Stimulated activated CD8-positive, alpha-beta memory T cell treated with anti-CD3 and anti-CD28 coated beads, Interleukin-2, amount 100 ng/mL, for 1 hour (primary cell): ENCODE measurements around the gene DAZAP1.
A peak's percentile ranks its signal among the peaks of the same experiment; 100 is the strongest.

Experiments used
- DNase-seq, 2 donors: peaks; one replicate each; pipeline ENCODE4 v3.0.0-alpha.2; 2020; ENCODE audit warnings: low read depth in 2 of 2

Gene DAZAP1

DNA sequence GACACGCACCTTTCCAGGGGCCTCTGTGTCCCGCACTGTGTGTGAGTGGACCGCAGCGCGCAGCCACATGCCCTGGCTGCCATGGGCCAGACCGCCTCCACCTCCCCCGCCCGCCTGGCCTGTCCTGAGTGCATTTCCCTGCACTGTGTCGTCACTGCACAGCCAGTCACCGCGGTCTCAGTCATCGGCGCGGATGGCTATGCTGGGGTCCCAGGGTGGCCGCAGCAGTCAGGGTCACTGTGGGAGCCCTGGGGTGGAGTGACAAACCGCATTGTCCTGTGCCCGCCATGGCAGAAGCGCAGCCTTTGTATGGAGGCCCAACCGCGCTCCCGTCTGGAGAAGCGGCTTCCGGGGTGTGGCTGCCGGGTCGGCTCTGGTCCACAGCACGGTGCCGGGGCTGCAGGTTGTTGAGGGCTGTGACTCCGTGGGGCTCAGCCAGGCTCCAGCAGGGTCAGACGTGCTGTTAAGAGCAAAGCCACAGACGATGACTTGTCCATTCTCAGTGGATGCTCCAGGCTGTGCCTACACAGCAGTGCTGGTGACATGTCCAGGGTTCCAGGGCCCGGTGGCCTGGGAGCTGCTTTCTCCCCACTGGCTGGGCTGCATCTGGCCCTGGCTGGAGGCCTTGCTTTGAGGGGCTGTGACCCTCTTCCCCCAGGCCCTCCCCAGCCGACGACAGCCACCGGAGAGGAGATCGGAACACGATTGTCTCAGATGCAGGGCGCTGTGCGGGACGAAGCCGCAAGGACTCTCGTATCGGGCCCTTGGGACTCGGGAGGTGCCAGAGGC lies 30.0 kb upstream of the DAZAP1 start:
- DNase-seq: no peak

DNA sequence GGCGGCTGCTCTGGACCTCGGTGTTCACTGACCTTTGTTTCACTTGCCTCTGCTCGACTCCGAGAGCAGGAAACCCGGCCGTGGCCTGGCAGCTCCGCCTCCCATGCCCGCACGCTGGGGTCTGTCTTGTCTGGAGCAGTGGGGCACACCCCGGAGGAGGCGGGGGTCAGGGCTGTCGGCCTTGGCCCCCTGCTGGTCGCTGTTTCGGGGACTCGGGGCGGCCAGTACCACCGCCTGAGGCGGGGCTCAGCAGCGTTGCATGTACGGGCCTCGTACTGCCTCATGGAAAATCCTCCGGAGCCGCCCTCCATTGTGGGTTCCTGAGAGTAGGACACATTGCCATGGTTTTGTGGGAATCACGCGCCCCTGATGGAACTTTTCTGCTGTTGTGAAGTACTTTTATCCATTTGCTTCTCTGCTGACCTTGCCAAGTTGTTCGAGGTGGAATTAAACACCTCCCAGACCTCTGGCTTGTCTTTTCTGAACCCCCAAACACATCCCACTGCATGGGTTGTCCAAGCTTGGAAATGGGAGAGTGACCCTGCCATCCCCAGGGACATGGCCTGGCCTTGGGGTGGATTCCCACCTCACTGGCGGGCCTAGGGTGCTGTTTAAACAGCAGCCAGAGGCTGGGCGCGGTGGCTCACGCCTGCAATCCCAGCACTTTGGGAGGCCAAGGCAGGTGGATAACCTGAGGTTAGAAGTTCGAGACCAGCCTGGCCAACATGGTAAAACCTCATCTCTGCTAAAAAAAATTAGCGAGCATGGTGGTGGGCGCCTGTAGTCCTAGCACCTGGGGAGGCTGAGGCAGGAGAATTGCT lies 29.2 kb upstream of the DAZAP1 start:
- DNase-seq: no peak

DNA sequence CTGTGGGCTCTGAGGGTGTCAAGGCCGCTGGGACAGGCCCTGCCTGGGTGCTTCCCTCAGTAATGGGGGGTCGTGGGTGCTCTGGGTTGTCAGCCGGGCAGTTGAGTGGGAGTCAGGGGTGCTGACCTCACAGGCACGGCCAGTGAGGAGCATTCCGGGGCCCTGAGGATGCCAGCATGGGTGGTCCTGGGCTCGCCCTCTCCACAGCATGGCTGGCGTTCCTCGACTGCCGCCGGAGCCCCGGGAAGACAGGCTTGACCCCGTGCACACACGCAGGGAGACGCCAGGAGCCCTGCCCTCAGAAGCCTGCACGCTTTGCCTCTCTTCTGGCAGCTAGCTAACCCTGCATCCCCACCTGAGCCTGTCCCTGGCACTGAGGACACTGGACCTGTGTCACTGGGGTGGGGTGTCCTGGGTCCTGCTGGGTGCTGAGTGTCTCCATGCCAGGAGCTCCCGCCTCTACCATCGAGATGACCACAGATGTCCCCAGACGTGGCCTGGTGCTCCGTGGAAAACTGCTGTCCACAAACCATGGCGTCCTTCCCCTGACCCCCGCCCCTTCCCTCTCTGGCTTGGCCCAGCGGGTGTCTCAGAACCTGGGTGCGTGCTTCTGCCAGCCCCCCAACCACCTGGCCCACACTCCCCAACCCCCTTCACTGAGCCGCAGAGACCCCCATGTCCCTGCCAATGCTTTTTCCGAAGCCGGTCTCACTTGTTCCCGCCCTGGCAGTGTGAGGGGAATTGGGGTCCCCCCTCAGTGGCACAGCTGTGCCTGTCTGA lies 28.1 kb upstream of the DAZAP1 start:
- no peak for DNase-seq

DNA sequence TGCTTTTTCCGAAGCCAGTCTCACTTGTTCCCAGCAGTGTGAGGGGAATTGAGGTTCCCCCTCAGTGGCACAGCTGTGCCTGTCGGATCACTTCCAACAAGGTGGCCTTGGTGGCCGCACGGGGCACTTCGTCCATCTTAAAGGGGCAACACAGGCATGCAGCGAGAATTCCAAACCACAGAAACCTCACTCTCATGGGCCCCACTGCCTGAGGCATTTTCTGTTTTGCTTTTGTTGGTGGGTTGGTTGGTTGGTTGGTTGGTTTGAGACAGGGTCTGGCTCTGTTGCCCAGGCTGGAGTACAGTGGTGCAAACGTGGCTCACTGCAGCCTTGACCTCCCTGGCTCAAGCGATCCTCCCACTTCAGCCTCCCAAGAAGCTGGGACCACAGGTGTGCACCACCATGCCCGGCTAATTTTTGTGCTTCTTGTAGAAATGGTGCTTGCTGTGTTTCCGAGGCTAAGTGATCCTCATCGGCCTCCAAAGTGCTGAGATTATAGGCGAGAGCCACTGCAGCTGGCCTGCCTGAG lies 27.4 kb upstream of the DAZAP1 start:
- DNase-seq: no peak

DNA sequence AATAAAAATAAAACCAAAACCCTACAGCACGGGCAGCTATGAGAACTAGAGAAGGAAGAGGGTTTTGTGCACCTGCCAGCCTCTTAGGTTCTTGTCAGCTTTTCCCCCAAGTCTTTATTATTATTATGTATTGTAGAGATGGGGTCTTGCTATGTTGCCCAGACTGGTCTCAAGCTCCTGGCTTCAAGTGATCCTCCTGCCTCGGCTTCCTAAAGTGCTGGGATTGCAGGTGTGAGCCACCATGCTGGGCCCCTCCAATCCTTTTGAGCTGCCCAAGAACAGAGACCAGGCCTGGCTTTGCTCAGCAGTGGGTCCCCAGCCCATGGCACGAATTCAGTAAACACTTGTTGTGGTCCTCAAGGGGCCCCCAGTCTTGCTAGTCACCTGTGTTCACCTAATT lies 25.1 kb upstream of the DAZAP1 start:
- DNase-seq: no peak

DNA sequence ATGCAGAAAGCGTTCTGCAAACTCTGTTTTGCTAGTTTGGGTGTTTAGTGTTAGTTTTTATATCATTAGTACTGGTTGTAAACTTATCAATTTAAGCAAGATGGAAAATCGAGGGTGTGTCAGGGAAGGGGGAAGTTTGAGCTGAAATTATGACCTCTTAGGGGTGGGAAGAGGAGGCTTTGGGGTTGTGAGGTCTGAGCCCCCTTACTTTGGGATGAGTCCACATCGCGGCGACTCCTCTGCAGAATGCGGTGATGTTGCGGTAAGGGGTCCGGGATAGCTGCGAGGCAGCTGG lies 24.4 kb upstream of the DAZAP1 start:
- DNase-seq: no peak

DNA sequence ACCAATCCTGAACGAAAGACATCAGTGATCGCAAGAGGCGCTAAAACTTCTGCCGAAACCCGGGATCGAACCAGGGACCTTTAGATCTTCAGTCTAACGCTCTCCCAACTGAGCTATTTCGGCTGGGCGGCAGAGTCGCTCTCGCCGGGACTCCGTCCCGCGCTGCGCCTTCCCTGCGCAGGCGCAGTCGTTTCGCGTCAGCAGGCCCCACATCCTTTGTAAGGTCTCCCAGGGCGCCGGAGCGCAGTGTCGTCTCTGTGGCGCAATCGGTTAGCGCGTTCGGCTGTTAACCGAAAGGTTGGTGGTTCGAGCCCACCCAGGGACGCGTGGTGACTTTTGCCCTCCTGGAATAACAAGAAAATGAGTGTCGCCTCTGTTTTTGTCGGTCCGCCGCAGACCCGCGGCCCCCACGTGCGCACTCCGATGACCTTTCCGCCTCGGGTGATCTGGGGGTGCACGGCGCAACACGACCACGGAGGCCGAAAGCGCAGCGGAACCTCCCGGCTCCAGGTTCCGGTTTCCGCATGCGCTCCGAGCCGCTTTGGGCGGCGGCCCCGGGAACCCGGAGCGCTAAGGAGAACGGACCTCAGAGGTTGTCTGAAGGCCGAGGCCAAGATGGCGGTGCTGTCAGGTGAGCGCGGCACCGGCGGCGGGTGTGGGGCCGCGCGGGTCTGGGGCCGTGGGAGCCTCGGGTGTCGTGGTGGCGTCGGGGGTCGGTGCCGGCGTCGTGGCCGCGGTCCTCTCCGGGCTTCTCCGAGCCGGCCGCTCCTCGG lies 23.9 kb upstream of the DAZAP1 start, which contains the start of gene NDUFS7:
NDUFS7 (plus strand) TSS at position 596 of the 773 bp plus-strand sequence; CDS start at position 616, 20 bp downstream.
- DNase-seq: peak; percentile 86 to 93

DNA sequence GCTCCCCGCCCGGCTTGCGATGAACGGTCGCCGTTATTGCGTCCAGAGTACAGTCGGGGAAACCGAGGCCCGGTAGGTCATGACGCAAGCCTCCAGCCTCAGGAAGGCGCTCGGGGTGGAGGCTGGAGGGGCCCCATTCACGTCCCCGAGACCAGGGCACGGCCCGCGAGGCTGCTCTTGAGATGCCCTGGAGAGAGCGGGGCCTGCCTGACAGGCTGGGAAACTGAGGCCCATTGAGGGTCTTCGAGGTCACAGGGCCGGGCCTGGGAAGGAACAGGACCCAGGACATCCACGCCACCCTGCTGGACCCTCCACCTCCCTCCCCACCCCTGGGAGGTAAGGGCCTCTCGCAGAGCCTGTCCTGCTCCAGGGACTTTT lies 23.3 kb upstream of the DAZAP1 start:
- no peak for DNase-seq

- no peak for DNase-seq
Measured at GRCh38 chr19:1384478-1385110, 22.8 kb upstream of the DAZAP1 start.

DNA sequence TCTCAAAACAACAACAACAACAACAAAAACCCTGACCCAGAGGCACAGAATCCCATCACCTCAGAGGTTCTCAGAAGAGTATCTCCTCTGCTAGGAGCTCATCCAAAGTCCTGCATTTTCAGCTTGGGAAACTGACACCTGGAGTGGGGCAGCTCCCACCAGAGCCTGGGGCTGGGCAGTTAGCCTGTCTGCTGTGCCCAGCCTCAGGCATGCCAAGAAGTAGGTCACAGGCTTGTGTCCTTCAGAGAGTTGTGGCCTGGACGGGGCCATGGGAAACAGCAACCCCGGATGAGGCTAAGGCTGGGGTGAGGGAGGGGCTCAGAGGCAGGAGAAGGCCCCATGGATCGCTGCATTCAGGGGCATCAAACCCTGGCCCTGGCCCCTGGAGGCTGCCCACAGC lies 21.6 kb upstream of the DAZAP1 start:
- DNase-seq: no peak

- no peak for DNase-seq
Measured at GRCh38 chr19:1386945-1387683, 20.3 kb upstream of the DAZAP1 start.

DNA sequence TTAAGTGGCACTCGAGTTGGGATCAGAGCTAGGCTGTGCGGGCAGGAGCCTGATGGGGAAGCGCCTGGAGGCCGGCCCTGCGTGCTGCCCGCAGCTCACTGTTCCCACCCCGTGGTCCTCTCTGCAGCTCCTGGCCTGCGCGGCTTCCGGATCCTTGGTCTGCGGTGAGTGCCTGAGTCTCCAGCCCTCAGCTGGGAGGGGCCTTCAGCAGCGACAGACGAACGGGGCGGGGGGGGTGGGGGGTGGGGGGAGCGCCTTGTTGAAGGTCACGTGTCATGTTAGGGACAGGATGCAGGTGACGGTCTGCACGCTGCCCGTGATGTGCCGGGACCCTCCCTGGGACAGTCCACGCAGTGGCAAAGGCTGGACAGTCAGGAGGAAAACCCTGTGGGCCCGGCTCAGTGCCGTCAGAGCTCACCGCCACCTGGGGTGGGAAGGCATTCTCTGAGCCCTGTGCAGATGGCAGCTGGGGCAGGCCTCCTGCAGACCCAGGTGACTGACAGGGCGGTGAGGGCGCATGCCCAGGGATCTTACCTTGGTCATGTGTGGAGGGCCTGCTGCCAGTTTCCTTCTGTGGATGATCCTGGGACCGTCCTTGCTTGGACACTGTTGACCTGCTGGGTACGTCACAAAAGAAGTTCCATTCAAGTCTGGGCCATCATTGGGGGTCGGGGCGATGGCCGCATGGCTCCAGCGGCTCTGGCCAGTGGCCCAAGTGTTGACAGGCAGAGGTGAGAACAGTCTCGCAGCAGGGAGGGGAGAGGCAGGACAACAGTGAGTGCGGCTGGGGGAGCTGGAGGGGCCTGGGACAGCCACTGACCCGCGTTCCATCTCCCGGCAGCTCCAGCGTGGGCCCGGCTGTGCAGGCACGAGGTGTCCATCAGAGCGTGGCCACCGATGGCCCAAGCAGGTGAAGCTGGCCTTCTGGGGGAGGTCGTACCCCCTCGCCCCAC lies 19.4 kb upstream of the DAZAP1 start:
- no peak for DNase-seq

DNA sequence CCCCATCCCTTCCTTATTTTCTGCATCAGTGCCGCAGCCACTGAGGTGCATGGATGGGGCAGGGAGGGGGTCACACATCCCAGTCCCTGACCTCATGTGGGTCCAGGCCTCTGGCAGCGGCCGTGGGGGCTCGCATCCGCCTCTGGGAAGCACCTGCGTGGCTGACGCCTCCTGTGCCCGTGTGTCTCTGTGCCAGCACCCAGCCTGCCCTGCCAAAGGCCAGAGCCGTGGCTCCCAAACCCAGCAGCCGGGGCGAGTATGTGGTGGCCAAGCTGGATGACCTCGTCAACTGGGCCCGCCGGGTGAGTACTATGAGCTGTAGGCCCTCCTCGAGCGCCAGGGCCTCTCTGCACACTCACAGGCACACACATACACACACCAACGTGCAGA lies 18.8 kb upstream of the DAZAP1 start:
- no peak for DNase-seq

DNA sequence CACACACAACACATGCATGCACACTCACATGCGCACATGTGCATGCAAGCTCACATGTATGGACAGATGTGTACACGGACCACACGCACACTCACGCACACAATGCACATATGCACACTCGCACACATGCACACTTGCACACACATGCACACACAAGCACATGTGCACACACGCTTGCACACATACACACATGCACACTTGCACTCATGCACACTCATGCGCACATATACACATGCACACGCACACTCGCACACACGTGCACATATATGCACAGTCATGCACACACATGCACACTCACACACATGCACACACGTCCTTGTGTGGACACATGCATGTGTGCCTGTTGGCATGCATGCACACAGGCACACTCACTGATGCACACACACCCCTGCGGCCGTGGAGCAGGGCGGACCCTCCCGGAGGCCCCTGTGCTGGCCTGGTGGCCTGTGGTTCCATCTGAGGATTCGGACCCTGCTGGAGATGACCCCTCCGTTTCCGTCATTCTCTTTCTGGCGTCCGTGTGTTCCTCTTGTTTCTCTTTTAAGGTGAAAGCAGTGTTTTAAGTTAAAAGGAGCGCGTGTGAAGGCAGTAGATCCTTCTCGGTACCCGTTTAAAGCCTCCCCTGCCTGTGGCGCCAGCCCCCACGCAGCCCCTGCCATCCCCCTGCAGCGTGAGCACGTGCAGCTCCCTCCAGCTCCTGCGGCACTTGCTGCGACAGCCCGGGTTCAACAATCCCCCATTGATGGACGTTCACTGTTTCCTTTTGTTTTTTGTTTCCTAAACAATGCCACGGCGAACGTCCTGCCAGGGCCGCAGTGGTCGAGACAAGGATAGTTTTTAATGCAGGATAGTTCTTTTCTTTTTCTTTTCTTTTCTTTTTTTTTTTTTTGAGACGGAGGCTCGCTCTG lies 18.1 kb upstream of the DAZAP1 start:
- no peak for DNase-seq

- no peak for DNase-seq
Measured at GRCh38 chr19:1390890-1391423, 16.4 kb upstream of the DAZAP1 start.

GRCh38 chr19:1392407-1392806 lies 15.0 kb upstream of the DAZAP1 start:
- no peak for DNase-seq

DNA sequence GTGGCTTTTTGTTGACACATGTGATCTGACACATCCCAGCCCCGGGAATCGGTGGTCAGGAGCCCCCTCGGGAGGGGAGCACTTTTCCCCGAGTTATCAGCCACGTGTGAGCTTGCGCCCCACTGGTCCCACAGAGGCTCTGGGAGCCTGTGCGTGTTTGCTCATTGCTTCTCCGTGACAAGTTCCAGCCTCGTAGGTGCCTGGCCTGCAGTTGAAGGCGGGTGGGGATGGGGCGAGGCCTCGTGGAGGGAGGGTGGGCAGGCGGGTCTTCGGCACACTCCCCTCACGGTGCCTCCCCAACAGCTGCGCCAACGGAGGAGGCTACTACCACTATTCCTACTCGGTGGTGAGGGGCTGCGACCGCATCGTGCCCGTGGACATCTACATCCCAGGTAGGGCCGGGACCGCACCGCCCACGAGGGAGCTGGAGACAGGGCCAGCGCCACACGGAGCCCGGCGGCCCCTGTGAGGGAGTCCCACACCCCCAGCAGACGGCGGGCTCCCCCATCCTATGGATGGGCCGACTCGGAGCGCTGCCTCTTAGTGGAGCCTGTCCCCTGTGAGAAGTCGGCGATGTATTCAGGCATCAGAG lies 14.4 kb upstream of the DAZAP1 start:
- DNase-seq: no peak
